ENCODE results near the gene KCNJ9.
"Not testable (repeated sequence)": the region's sequence is repeated elsewhere in the genome, so short reads cannot be mapped to it uniquely, and the experiment has no call there.

The KCNJ9 gene

DNA sequence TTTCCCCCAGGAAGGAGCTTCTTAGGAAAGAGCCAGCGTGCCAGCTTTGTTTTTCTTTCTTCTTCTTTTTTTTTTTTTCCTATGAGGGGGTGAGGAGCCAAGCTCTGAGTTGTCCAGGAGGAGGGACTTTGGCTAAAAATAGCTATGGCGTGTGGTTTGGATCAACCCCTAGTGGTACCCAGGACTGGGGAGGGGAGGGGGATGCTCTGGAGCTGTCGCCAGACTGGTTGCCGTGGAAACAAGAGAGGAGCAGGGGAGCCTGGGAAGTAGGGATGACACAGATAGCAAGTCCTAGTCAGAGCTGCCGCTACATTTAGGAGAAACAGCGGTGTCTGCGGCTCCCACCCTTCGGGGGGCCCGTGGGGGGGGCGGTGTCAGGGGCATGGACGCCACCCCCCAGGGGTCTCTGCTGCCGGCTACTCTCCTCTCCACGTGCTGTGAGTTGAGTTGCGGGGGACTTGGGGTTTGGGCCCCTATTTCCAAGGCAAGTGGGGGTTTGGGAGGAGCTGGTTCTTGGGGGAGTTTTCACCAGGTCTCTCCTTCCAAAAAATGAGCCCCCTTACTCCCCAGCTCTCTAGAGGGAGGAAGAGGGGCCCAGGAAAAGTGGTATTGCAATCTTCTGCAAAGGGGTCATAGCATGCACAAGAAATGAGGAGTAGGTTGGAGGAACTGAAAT lies at the start of gene KCNJ9:
KCNJ9 (plus strand) TSS at position 278 of the 676 bp plus-strand sequence. CDS start 2,493 bp downstream, outside the sequence.
- DNase-seq = no peak
- TF ChIP-seq POLR2A (IDR thresholded peaks at IDR 0.05; ENCODE audit: low read length) = no peak
- no peak for TF ChIP-seq GATA1 (IDR thresholded peaks at IDR 0.05; ENCODE audit: low read depth, low read length)

GRCh38 chr1:160032165-160032820 lies 49.0 kb upstream of the KCNJ9 start:
- TF ChIP-seq POLR2A (IDR thresholded peaks at IDR 0.05; ENCODE audit: low read length) = no peak
- TF ChIP-seq GATA1 (IDR thresholded peaks at IDR 0.05; ENCODE audit: low read depth, low read length) = no peak
- DNase-seq = no peak

DNA sequence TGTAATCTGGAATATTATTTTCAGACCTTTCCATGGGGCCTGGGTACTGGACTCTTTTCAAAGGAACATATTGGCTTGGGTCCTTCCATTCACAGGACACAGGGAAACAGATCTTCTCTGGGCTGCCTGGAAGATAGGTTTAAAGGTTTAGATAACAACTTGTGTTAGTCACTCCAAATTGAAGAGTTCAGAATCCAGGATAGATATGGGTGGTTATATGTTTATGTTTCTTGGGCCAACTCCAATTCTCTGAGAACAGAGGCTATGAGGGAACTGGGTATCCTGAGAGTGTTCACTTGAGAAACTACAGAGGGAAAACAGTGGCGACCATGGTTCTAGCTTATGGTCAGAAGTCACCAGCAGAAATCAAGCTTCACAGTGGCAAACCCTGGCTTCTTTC lies 40.9 kb upstream of the KCNJ9 start:
- DNase-seq = no peak

GRCh38 chr1:160043543-160043942 lies 37.8 kb upstream of the KCNJ9 start:
- DNase-seq = no peak
- no peak for TF ChIP-seq GATA1 (IDR thresholded peaks at IDR 0.05; ENCODE audit: low read depth, low read length)
- no peak for TF ChIP-seq POLR2A (IDR thresholded peaks at IDR 0.05; ENCODE audit: low read length)

More for the DNA sequence above, 40.9 kb upstream of the KCNJ9 start:
- no peak for TF ChIP-seq GATA1 (IDR thresholded peaks at IDR 0.05; ENCODE audit: low read depth, low read length)
- TF ChIP-seq POLR2A (IDR thresholded peaks at IDR 0.05; ENCODE audit: low read length) = no peak

DNA sequence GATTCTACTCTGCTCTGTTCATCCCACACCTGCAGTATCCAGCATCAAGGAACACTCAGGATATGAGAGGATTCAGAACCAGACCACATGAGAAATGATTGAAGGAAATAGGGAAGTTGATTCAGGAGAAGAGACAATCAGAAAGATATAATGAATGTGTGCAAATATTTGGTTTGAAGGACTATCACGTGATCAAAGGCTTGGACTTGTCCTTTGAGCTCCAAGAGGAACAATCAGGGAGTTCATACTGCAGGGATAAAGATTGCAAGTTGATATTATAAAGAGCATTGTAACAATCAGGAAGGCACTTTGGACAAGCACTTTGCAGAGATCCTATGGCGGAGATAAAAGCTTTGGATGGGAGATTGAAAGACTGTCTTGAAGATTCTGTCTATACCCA lies 35.7 kb upstream of the KCNJ9 start:
- TF ChIP-seq POLR2A (IDR thresholded peaks at IDR 0.05; ENCODE audit: low read length) (no peak), GATA1 (IDR thresholded peaks at IDR 0.05; ENCODE audit: low read depth, low read length) (no peak)
- no peak for DNase-seq

GRCh38 chr1:160046494-160047110 lies 34.7 kb upstream of the KCNJ9 start:
- peak; percentile 90 to 98 for DNase-seq
- peak; percentile 97 for TF ChIP-seq GATA1 (IDR thresholded peaks at IDR 0.05; ENCODE audit: low read depth, low read length)
- TF ChIP-seq POLR2A (IDR thresholded peaks at IDR 0.05; ENCODE audit: low read length) = peak; percentile 24

- TF ChIP-seq GATA1 (IDR thresholded peaks at IDR 0.05; ENCODE audit: low read depth, low read length) (no peak), POLR2A (IDR thresholded peaks at IDR 0.05; ENCODE audit: low read length) (no peak)
- DNase-seq = no peak
These were observed 34.0 kb upstream of the KCNJ9 start for GRCh38 chr1:160047111-160047991.

DNA sequence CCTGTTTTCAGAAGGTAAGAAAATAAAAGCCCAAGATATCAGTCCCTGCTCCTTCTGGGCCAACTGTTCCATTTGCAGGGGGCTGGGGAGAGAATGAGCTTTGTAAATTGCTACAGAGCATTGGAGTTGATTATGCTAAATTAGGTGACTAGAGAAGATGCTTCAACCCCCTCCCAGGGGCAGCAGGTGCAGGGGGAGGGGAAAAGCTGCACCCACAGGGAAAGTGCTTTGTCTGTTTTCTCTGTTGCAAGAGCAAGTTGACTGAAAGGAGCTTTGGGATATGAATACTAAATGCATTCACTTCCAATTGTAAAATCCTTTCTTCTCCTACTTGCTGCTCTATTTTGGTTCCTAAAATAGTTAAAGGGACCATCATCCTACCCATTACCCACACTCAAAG lies 33.0 kb upstream of the KCNJ9 start:
- no peak for DNase-seq
- TF ChIP-seq GATA1 (IDR thresholded peaks at IDR 0.05; ENCODE audit: low read depth, low read length) (no peak), POLR2A (IDR thresholded peaks at IDR 0.05; ENCODE audit: low read length) (no peak)

DNA sequence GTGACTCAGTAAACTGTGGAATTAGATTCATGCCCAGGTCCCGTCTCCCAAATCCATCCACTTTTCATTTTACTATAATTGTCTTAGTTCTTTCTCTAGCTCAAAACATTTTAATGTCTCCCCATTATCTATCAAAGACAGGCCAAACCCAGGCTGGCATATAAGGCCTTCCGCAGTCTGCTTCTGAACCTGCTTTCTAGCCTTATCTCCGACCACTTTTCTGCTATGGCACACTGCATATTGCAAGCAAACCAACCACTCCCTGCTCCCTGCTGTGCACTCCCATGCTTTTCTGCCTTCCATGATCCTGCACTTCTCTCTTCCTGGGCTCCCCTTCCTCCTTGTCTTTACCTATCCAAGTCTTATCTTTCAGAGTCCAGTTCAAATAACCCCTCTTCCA lies 32.2 kb upstream of the KCNJ9 start:
- TF ChIP-seq GATA1 (IDR thresholded peaks at IDR 0.05; ENCODE audit: low read depth, low read length) (no peak), POLR2A (IDR thresholded peaks at IDR 0.05; ENCODE audit: low read length) (no peak)
- DNase-seq = peak; percentile 31 to 47

DNA sequence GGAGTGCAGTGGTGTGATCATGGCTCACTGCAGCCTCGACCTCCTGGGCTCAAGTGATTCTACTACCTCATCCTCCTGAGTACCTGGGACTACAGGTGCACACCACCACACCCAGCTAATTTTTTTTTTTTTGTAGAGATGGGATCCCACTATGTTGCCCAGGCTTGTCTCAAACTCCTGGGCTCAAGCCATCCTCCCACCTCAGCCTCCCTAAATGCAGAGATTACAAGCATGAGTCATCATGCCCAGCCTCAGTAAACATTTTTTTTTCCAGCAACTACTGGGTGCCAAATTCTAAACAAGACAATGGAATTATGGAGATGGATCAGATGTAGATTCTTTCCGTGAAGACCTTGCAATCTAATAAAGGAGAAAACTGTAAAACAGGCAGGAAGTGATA lies 31.2 kb upstream of the KCNJ9 start:
- not testable (repeated sequence) for DNase-seq

- no peak for DNase-seq
- TF ChIP-seq POLR2A (IDR thresholded peaks at IDR 0.05; ENCODE audit: low read length) (no peak), GATA1 (IDR thresholded peaks at IDR 0.05; ENCODE audit: low read depth, low read length) (no peak)
These were observed 30.7 kb upstream of the KCNJ9 start for GRCh38 chr1:160050619-160051018.

DNA sequence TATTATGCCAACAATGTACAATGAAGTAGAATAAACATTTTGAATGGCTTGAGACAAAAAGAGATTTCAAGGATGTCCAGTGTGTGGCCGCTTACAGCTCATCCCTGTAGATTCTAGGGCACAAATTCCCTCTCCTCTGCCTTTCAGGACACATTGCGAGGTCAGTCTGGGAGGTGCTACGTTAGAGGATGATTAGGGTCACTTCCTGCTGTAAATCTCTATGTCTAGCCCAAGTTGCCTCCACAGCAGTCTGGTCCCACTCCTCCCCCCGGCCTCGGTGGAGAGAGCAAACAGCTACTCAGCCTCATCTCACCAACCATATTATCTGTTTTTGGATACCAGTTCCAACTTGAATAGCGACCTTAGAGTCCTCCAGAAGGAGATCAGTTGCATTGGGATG lies 28.4 kb upstream of the KCNJ9 start:
- no peak for DNase-seq
- TF ChIP-seq GATA1 (IDR thresholded peaks at IDR 0.05; ENCODE audit: low read depth, low read length) = no peak
- no peak for TF ChIP-seq POLR2A (IDR thresholded peaks at IDR 0.05; ENCODE audit: low read length)

- no peak for DNase-seq
- TF ChIP-seq POLR2A (IDR thresholded peaks at IDR 0.05; ENCODE audit: low read length) = no peak
- no peak for TF ChIP-seq GATA1 (IDR thresholded peaks at IDR 0.05; ENCODE audit: low read depth, low read length)
These were observed 27.6 kb upstream of the KCNJ9 start for GRCh38 chr1:160053548-160054365.
